CD4-positive, alpha-beta T cell (primary cell): ENCODE results near the gene CARD10. TPM values are rescaled to one million over a fixed set of nuclear protein-coding genes. Genes with fewer than 3 reads are reported as not detected.

Experiments used
- ATAC-seq: fragments of 200-7000 bp; cut with Tn5 transposase; one replicate; pipeline ENCODE4 v1.10.0; 2022; ENCODE audit warnings: mild to moderate bottlenecking; ENCODE audit not compliant: poor library complexity
- CTCF ChIA-PET: fragments of 350-600 bp; sonication (Branson Sonifier 250); formaldehyde crosslinking; loops from one replicate; lab custom pipeline; 2021; ENCODE audit warnings: antibody characterized with exemption, inconsistent platforms; lab: Charles Lee
- POLR2A ChIA-PET: fragments of 350-600 bp; sonication (Branson Sonifier 250); formaldehyde crosslinking; loops from one replicate; lab custom pipeline; 2021; ENCODE audit warnings: antibody characterized with exemption, inconsistent platforms; lab: Charles Lee
- DNase-seq, 14 experiments: peaks; one replicate each; pipeline ENCODE4 v3.0.0-alpha.2; 2013 to 2020; ENCODE audit warnings: mixed read lengths in 2 of 14
- H3K27ac ChIP-seq, 2 donors: one replicate each; pipeline versions ENCODE4 v1.5.1 to v1.7.0; 2013; ENCODE audit warnings: low read length in 2 of 2, low read depth in 1 of 2, mild to moderate bottlenecking in 1 of 2
- H3K27me3 ChIP-seq, 2 experiments: 1 replicate in 1 of 2; 2 replicates in 1 of 2; pipeline versions ENCODE4 v1.6.1 to v1.7.0; 2013; ENCODE audit warnings: low read length in 2 of 2, control low read depth in 1 of 2, mild to moderate bottlenecking in 1 of 2, moderate library complexity in 1 of 2; ENCODE audit not compliant: insufficient read depth in 2 of 2, control insufficient read depth in 1 of 2
- H3K36me3 ChIP-seq: one replicate; pipeline ENCODE4 v1.6.1; 2013; ENCODE audit warnings: low read length, control low read depth; ENCODE audit not compliant: insufficient read depth
- H3K4me1 ChIP-seq: one replicate; pipeline ENCODE4 v1.6.1; 2013; ENCODE audit warnings: low read length, control low read depth; ENCODE audit not compliant: insufficient read depth
- H3K4me3 ChIP-seq: one replicate; pipeline ENCODE4 v1.5.1; 2013; ENCODE audit warnings: mild to moderate bottlenecking, low read length, moderate library complexity
- H3K9me3 ChIP-seq, 2 experiments: 1 replicate in 1 of 2; 2 replicates in 1 of 2; pipeline versions ENCODE4 v1.6.1 to v1.7.0; 2013; ENCODE audit warnings: low read length in 2 of 2, mild to moderate bottlenecking in 2 of 2, control low read depth in 1 of 2, moderate library complexity in 1 of 2; ENCODE audit not compliant: control insufficient read depth in 1 of 2, insufficient read depth in 1 of 2
- H3K27ac Mint-ChIP-seq: one replicate; pipeline ENCODE4 v1.8.0; 2020; ENCODE audit warnings: mixed read lengths
- H3K27me3 Mint-ChIP-seq: one replicate; pipeline ENCODE4 v1.8.0; 2021; ENCODE audit warnings: mixed read lengths
- H3K36me3 Mint-ChIP-seq: one replicate; pipeline ENCODE4 v1.8.0; 2021; ENCODE audit warnings: low read depth, mixed read lengths
- H3K4me1 Mint-ChIP-seq: one replicate; pipeline ENCODE4 v1.8.0; 2021; ENCODE audit warnings: low read depth, mixed read lengths
- H3K4me3 Mint-ChIP-seq: one replicate; pipeline ENCODE4 v1.8.0; 2020; ENCODE audit warnings: mild to moderate bottlenecking, mixed read lengths
- H3K9me3 Mint-ChIP-seq: one replicate; pipeline ENCODE4 v1.8.0; 2020; ENCODE audit warnings: mixed read lengths
- intact Hi-C, 2 experiments: fragments of 100-400 bp; cut with DNase I in 1 of 2; cut with micrococcal nuclease in 1 of 2; formaldehyde crosslinking; loops; one replicate each; pipeline versions ENCODE4 v1.15.1 to v1.9.0; 2023 to 2025; cut with DNase I, micrococcal nuclease
- total RNA-seq, 174 experiments: library from RNA in 2 of 174; stranded (reverse) in 2 of 174; gene quantifications; one replicate each; pipeline ENCODE4 v1.2.3 and lab custom pipeline; 2021 to 2026
- TF ChIP-seq, protein P1 (sequence below): fragments of 200-600 bp; IDR thresholded peaks from one replicate; pipeline ENCODE4 v1.8.0; 2022; ENCODE audit warnings: antibody characterized with exemption, mild to moderate bottlenecking

Gene CARD10
- total RNA-seq, 2 experiments from 2014 or later = 0.20 to 0.63 TPM

DNA sequence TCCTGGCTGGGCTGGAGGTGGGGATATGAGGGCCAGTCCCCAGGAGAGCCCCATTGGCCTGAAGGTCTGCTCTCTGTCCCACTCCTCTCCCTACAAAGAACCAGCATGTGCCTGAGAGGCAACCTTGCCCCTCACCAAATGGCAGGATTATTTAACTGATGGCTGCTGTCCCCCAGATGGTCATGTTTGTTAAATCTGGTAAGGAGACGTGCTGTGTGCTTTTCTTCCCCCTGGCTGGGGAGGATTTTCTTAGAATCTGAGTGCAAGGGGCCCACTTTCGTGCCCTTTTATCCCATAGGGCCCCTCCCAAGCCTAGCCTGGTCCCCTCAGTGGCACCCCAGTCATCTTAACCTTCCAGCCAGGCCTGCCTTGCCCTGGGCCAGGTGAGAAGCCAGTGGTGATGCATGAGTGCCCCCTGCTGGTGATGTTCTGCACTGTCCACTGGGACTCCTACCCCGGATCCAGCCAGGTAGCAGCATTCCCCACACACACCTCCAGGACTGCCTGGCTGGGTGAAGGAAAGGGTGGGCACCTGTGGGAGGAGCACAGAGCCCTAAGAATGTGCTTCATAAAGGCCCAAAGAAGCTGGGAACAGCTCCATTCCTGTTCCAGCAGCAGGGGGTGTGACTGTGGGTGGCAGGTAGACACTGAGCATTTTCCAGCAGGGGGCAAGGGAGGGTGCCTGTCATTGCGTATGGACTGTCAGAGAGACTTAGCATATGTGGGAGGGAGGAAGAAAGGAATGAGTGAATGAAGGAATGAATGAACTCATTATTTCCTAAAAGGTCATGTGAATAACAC lies 61.9 kb downstream of the CARD10 start:
- Histone ChIP-seq H3K9me3 (no peaks in the 10 kb centered on the region), H3K27me3 (no peaks in the 10 kb centered on the region), H3K36me3 (peaks cover 3% of the 10 kb centered on the region), H3K4me3 (no peak overlapping the region), H3K27ac (no peak overlapping the region), H3K4me1 (peaks cover 5% of the 10 kb centered on the region)
- intact Hi-C loops = loop anchor here (1.0 to 5.0 kb wide), 7 partner anchors 40 to 380 kb away; no protein-coding TSS in a partner anchor
- Mint-ChIP-seq H3K27ac (no peak overlapping the region), H3K36me3 (peaks cover 30% of the 10 kb centered on the region), H3K4me1 (peaks cover 6% of the 10 kb centered on the region), H3K27me3 (no peaks in the 10 kb centered on the region), H3K4me3 (no peak overlapping the region), H3K9me3 (no peaks in the 10 kb centered on the region)
- DNase-seq (peak; percentile 74 to 90 (median 85)), ATAC-seq (peak; percentile 98)
- ChIA-PET POLR2A (no interaction called here), CTCF (interaction anchor here (1.2 to 1.3 kb wide), 2 partner anchors 32 to 198 kb away, joined by 3 to 4 read pairs; no protein-coding TSS in a partner anchor)
- TF ChIP-seq, protein P1, sequence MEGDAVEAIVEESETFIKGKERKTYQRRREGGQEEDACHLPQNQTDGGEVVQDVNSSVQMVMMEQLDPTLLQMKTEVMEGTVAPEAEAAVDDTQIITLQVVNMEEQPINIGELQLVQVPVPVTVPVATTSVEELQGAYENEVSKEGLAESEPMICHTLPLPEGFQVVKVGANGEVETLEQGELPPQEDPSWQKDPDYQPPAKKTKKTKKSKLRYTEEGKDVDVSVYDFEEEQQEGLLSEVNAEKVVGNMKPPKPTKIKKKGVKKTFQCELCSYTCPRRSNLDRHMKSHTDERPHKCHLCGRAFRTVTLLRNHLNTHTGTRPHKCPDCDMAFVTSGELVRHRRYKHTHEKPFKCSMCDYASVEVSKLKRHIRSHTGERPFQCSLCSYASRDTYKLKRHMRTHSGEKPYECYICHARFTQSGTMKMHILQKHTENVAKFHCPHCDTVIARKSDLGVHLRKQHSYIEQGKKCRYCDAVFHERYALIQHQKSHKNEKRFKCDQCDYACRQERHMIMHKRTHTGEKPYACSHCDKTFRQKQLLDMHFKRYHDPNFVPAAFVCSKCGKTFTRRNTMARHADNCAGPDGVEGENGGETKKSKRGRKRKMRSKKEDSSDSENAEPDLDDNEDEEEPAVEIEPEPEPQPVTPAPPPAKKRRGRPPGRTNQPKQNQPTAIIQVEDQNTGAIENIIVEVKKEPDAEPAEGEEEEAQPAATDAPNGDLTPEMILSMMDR = peak; percentile 92

DNA sequence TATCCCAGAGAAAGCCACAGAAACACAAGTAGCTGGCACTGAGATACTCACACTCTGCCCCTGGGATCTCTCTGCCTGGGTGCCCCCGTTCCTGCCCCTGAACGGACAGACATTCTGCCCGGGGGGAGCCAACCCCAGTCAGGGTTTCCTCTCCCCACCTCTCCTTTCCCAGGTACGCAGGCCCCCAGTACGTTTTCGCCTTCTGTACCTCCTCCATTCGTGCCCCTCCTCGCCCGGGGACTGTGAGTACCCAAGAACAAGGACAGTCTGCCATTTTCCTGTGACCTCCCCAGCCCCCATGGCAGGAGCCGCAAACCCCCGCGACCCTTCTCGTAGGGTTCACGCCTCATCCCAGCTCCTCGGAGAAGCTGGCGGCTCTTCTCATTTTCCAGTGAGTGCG lies 62.9 kb downstream of the CARD10 start:
- Histone ChIP-seq H3K27me3 (no peaks in the 10 kb centered on the region), H3K9me3 (no peaks in the 10 kb centered on the region), H3K4me1 (peaks cover 5% of the 10 kb centered on the region), H3K36me3 (peaks cover 3% of the 10 kb centered on the region), H3K27ac (no peak overlapping the region), H3K4me3 (no peak overlapping the region)
- intact Hi-C loops = loop anchor here (2.0 to 5.0 kb wide), 5 partner anchors 41 to 379 kb away; no protein-coding TSS in a partner anchor
- POLR2A ChIA-PET = no interaction called here
- DNase-seq (no peak), ATAC-seq (no peak)
- TF ChIP-seq, protein P1 = no peak
- Mint-ChIP-seq H3K4me1 (peaks cover 6% of the 10 kb centered on the region), H3K9me3 (no peaks in the 10 kb centered on the region), H3K4me3 (no peak overlapping the region), H3K27ac (no peak overlapping the region), H3K27me3 (no peaks in the 10 kb centered on the region), H3K36me3 (peaks cover 25% of the 10 kb centered on the region)
- CTCF ChIA-PET = no interaction called here

DNA sequence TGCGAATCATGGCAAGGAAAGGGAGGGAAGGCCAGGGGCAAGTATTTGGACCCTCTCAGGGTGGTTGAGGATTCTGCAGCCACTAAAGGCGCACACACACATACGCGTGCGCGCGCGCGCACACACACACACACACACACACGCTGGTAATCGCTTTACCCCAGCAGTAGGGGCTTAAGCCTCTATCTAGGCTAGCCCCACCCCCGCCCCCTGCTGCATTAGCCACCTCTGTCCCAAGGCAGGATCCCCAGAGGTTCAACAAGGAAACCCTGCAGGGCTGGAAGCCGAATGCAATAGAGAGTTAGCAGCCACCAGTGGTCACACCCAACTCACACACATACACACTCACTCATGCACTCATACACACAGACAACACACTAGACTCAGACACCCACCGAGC lies 63.3 kb downstream of the CARD10 start:
- Histone ChIP-seq H3K36me3 (peaks cover 3% of the 10 kb centered on the region), H3K4me1 (peaks cover 5% of the 10 kb centered on the region), H3K4me3 (no peak overlapping the region), H3K27ac (no peak overlapping the region), H3K27me3 (no peaks in the 10 kb centered on the region), H3K9me3 (no peaks in the 10 kb centered on the region)
- intact Hi-C loops = loop anchor here (2.0 to 5.0 kb wide), 6 partner anchors 41 to 379 kb away; no protein-coding TSS in a partner anchor
- ATAC-seq (no peak), DNase-seq (no peak)
- POLR2A ChIA-PET = no interaction called here
- Mint-ChIP-seq H3K4me3 (no peak overlapping the region), H3K27me3 (no peaks in the 10 kb centered on the region), H3K4me1 (peaks cover 6% of the 10 kb centered on the region), H3K27ac (no peak overlapping the region), H3K9me3 (no peaks in the 10 kb centered on the region), H3K36me3 (peaks cover 25% of the 10 kb centered on the region)
- TF ChIP-seq, protein P1 = no peak
- CTCF ChIA-PET = no interaction called here
